ENCODE data around the gene FAM210B. TPM values are rescaled to one million over a fixed set of nuclear protein-coding genes. Genes with fewer than 3 reads are reported as not detected.
A peak's percentile ranks its signal among the peaks of the same experiment; 100 is the strongest.

FAM210B gene
- total and polyA plus RNA-seq, 12 donors: 74.9 to 207 (median 128) TPM

DNA sequence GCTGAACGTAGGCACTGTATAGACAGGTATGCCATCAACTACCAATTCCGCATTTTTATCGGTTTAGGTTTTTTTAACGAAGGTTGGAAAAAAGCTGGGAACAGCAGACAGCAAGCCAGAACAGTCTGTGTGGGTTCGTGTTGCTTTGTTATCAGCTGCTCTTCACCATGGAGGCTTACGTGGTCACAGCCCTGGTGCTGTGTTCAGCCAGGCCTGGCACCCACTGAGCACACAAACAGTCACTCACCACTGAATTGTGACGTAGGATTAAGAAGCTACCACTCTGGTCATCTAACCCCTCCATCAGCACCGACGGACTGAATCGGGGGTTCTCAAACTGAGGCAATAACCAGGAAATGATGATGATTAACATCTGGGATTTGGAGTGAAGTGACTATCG, 13.2 kb downstream of the FAM210B start:
- H3K27ac ChIP-seq: no peak overlapping the region
- no peak for DNase-seq
- 89 to 95% (median 92%) methylated on average over 11 of the region's 11 CpGs for WGBS, 4 donors

DNA sequence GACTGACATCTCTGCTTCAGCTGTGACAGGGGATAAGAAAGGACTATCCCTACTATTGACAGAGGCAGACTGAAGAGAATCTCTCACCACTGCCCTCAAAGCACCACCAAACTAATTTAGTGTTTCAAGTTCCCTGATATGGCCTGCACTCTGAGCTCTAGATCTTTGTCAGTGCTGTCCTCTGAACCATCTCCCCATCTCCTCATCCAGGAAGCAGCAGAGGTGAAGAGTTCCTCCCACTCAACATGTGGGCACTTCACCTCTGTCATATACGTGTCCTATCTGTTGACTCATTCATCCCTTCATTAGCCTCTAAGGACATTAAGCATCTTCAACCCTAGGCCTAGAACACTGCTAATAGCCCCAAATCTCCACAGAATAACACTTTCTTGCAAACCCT, 14.1 kb downstream of the FAM210B start:
- H3K4me3 ChIP-seq: no peak overlapping the region
- H3K4me1 ChIP-seq (replicated peaks in 1 of 2): peaks cover 0 to 5% of the 10 kb centered on the region in 2 donors
- DNase-seq: no peak
- no peaks in the 10 kb centered on the region for H3K27me3 ChIP-seq
- intact Hi-C loops (cut with DNase I): no loop called here
- H3K9me3 ChIP-seq (replicated peaks in 1 of 3): no peaks in the 10 kb centered on the region
- no peak overlapping the region for H3K27ac ChIP-seq
- WGBS, 4 donors: 63 to 88% (median 77%) methylated on average over 1 of the region's 1 CpG
- H3K36me3 ChIP-seq (replicated peaks in 1 of 2): peaks cover 0 to 10% of the 10 kb centered on the region in 2 donors
- TF ChIP-seq POLR2A (IDR thresholded peaks at IDR 0.05): no peak
- TF ChIP-seq, protein P1, sequence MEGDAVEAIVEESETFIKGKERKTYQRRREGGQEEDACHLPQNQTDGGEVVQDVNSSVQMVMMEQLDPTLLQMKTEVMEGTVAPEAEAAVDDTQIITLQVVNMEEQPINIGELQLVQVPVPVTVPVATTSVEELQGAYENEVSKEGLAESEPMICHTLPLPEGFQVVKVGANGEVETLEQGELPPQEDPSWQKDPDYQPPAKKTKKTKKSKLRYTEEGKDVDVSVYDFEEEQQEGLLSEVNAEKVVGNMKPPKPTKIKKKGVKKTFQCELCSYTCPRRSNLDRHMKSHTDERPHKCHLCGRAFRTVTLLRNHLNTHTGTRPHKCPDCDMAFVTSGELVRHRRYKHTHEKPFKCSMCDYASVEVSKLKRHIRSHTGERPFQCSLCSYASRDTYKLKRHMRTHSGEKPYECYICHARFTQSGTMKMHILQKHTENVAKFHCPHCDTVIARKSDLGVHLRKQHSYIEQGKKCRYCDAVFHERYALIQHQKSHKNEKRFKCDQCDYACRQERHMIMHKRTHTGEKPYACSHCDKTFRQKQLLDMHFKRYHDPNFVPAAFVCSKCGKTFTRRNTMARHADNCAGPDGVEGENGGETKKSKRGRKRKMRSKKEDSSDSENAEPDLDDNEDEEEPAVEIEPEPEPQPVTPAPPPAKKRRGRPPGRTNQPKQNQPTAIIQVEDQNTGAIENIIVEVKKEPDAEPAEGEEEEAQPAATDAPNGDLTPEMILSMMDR (IDR thresholded peaks at IDR 0.05): no peak

More for the DNA sequence above, 13.2 kb downstream of the FAM210B start:
- Histone ChIP-seq H3K4me1 (replicated peaks in 1 of 2) (peaks cover 0 to 5% of the 10 kb centered on the region in 2 donors), H3K36me3 (replicated peaks in 1 of 2) (peaks cover 0 to 16% of the 10 kb centered on the region in 2 donors), H3K9me3 (replicated peaks in 1 of 3) (no peaks in the 10 kb centered on the region), H3K27me3 (no peaks in the 10 kb centered on the region), H3K4me3 (no peak overlapping the region)
- TF ChIP-seq, protein P1 (IDR thresholded peaks at IDR 0.05): no peak
- no peak for TF ChIP-seq POLR2A (IDR thresholded peaks at IDR 0.05)
- intact Hi-C loops (cut with DNase I): no loop called here

DNA sequence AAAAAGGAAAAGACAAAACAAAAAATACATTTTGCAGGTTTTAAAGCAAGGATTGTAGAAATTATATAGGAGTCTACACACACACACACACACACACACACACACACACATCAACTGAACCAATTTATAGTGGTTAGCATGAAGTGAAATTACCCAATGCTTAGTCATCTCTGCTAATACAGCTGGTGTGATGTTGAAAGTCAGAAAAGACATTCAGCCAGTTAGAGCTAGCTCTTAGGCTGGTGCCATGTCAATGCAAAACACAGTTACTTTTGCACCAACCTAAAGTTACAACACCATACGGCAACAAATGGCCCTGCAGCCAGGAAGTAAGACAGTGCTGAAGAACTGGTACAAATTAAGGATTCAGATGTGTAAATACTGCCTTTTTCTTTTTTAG, 15.2 kb downstream of the FAM210B start:
- H3K36me3 ChIP-seq (replicated peaks in 1 of 2): no peaks in the 10 kb centered on the region
- H3K4me1 ChIP-seq (replicated peaks in 1 of 2): peaks cover 0 to 5% of the 10 kb centered on the region in 2 donors
- intact Hi-C loops (cut with DNase I): no loop called here
- TF ChIP-seq, protein P1 (IDR thresholded peaks at IDR 0.05): no peak
- TF ChIP-seq POLR2A (IDR thresholded peaks at IDR 0.05): peak in 1 of 2 donors; percentile 21
- no peaks in the 10 kb centered on the region for H3K9me3 ChIP-seq (replicated peaks in 1 of 3)
- H3K27ac ChIP-seq: peak overlapping the region in 3 of 5 donors; percentile 1 to 32 (median 26)
- H3K4me3 ChIP-seq: no peak overlapping the region
- no peaks in the 10 kb centered on the region for H3K27me3 ChIP-seq
- peak in 3 of 7 donors; percentile 22 to 42 (median 31) for DNase-seq
- WGBS, 4 donors: 13 to 42% (median 29%) methylated on average over 1 of the region's 1 CpG

- TF ChIP-seq, protein P1 (IDR thresholded peaks at IDR 0.05): no peak
- no peak for TF ChIP-seq POLR2A (IDR thresholded peaks at IDR 0.05)
- H3K4me1 ChIP-seq (replicated peaks in 1 of 2): peaks cover 0 to 13% of the 10 kb centered on the region in 2 donors
- H3K27ac ChIP-seq: no peak overlapping the region
- intact Hi-C loops (cut with DNase I): no loop called here
- no peak overlapping the region for H3K4me3 ChIP-seq
- H3K36me3 ChIP-seq (replicated peaks in 1 of 2): no peaks in the 10 kb centered on the region
- DNase-seq: no peak
- no peaks in the 10 kb centered on the region for H3K9me3 ChIP-seq (replicated peaks in 1 of 3)
- H3K27me3 ChIP-seq: no peaks in the 10 kb centered on the region
- whole genome bisulfite sequencing, 4 donors: 73 to 85% (median 83%) methylated on average over 2 of the region's 2 CpGs
Observed at GRCh38 chr20:56376331-56376730, 17.6 kb downstream of the FAM210B start.
